ENCODE measurements around the gene WHRN.
A peak's percentile ranks its signal among the peaks of the same experiment; 100 is the strongest.

The WHRN gene

GRCh38 chr9:114409842-114410241 is 95.4 kb downstream of the WHRN start:
- no peaks in the 10 kb centered on the region for H3K9me3 Mint-ChIP-seq
- peaks cover 5% of the 10 kb centered on the region for H3K4me1 Mint-ChIP-seq (ENCODE audit: low read depth)
- no peaks in the 10 kb centered on the region for H3K27me3 Mint-ChIP-seq (ENCODE audit: low read depth)
- no peak overlapping the region for H3K4me3 Mint-ChIP-seq
- no peaks in the 10 kb centered on the region for H3K36me3 Mint-ChIP-seq (ENCODE audit: low read depth)
- H3K27ac Mint-ChIP-seq: no peak overlapping the region

- Mint-ChIP-seq H3K9me3 (no peaks in the 10 kb centered on the region), H3K27ac (no peak overlapping the region), H3K4me3 (no peak overlapping the region), H3K4me1 (ENCODE audit: low read depth) (peaks cover 5% of the 10 kb centered on the region), H3K36me3 (ENCODE audit: low read depth) (no peaks in the 10 kb centered on the region), H3K27me3 (ENCODE audit: low read depth) (no peaks in the 10 kb centered on the region)
Measured at GRCh38 chr9:114409103-114409780, 96.0 kb downstream of the WHRN start.

GRCh38 chr9:114408645-114409044 is 96.6 kb downstream of the WHRN start:
- H3K36me3 Mint-ChIP-seq (ENCODE audit: low read depth): no peaks in the 10 kb centered on the region
- no peaks in the 10 kb centered on the region for H3K27me3 Mint-ChIP-seq (ENCODE audit: low read depth)
- H3K4me3 Mint-ChIP-seq: no peak overlapping the region
- no peak overlapping the region for H3K27ac Mint-ChIP-seq
- H3K4me1 Mint-ChIP-seq (ENCODE audit: low read depth): peaks cover 5% of the 10 kb centered on the region
- H3K9me3 Mint-ChIP-seq: no peaks in the 10 kb centered on the region

- H3K4me3 Mint-ChIP-seq: no peak overlapping the region
- no peaks in the 10 kb centered on the region for H3K36me3 Mint-ChIP-seq (ENCODE audit: low read depth)
- no peaks in the 10 kb centered on the region for H3K27me3 Mint-ChIP-seq (ENCODE audit: low read depth)
- no peaks in the 10 kb centered on the region for H3K9me3 Mint-ChIP-seq
- H3K4me1 Mint-ChIP-seq (ENCODE audit: low read depth): peaks cover 5% of the 10 kb centered on the region
- no peak overlapping the region for H3K27ac Mint-ChIP-seq
Measured at GRCh38 chr9:114407889-114408288, 97.4 kb downstream of the WHRN start.

GRCh38 chr9:114406441-114406840 is 98.8 kb downstream of the WHRN start:
- Mint-ChIP-seq H3K36me3 (ENCODE audit: low read depth) (no peaks in the 10 kb centered on the region), H3K4me3 (no peak overlapping the region), H3K27ac (no peak overlapping the region), H3K9me3 (no peaks in the 10 kb centered on the region), H3K4me1 (ENCODE audit: low read depth) (peaks cover 5% of the 10 kb centered on the region), H3K27me3 (ENCODE audit: low read depth) (no peaks in the 10 kb centered on the region)

- no peaks in the 10 kb centered on the region for H3K9me3 Mint-ChIP-seq
- H3K4me3 Mint-ChIP-seq: no peak overlapping the region
- no peaks in the 10 kb centered on the region for H3K27me3 Mint-ChIP-seq (ENCODE audit: low read depth)
- peaks cover 5% of the 10 kb centered on the region for H3K4me1 Mint-ChIP-seq (ENCODE audit: low read depth)
- no peak overlapping the region for H3K27ac Mint-ChIP-seq
- H3K36me3 Mint-ChIP-seq (ENCODE audit: low read depth): no peaks in the 10 kb centered on the region
Measured at GRCh38 chr9:114405294-114406034, 99.8 kb downstream of the WHRN start.

GRCh38 chr9:114404531-114404930 is 100.7 kb downstream of the WHRN start:
- H3K36me3 Mint-ChIP-seq (ENCODE audit: low read depth): no peaks in the 10 kb centered on the region
- H3K4me3 Mint-ChIP-seq: no peak overlapping the region
- no peak overlapping the region for H3K27ac Mint-ChIP-seq
- H3K27me3 Mint-ChIP-seq (ENCODE audit: low read depth): no peaks in the 10 kb centered on the region
- no peaks in the 10 kb centered on the region for H3K9me3 Mint-ChIP-seq
- H3K4me1 Mint-ChIP-seq (ENCODE audit: low read depth): peaks cover 6% of the 10 kb centered on the region

GRCh38 chr9:114403153-114403756 is 102.0 kb downstream of the WHRN start:
- peaks cover 9% of the 10 kb centered on the region for H3K4me1 Mint-ChIP-seq (ENCODE audit: low read depth)
- H3K4me3 Mint-ChIP-seq: no peak overlapping the region
- H3K27ac Mint-ChIP-seq: no peak overlapping the region
- no peaks in the 10 kb centered on the region for H3K36me3 Mint-ChIP-seq (ENCODE audit: low read depth)
- H3K27me3 Mint-ChIP-seq (ENCODE audit: low read depth): no peaks in the 10 kb centered on the region
- H3K9me3 Mint-ChIP-seq: no peaks in the 10 kb centered on the region

GRCh38 chr9:114401344-114401743 is 103.9 kb downstream of the WHRN start:
- no peaks in the 10 kb centered on the region for H3K9me3 Mint-ChIP-seq
- peaks cover 7% of the 10 kb centered on the region for H3K36me3 Mint-ChIP-seq (ENCODE audit: low read depth)
- H3K4me1 Mint-ChIP-seq (ENCODE audit: low read depth): peaks cover 20% of the 10 kb centered on the region
- no peaks in the 10 kb centered on the region for H3K27me3 Mint-ChIP-seq (ENCODE audit: low read depth)
- H3K27ac Mint-ChIP-seq: no peak overlapping the region
- H3K4me3 Mint-ChIP-seq: no peak overlapping the region

GRCh38 chr9:114400772-114401171 is 104.5 kb downstream of the WHRN start:
- Mint-ChIP-seq H3K9me3 (no peaks in the 10 kb centered on the region), H3K36me3 (ENCODE audit: low read depth) (peaks cover 9% of the 10 kb centered on the region), H3K27ac (no peak overlapping the region), H3K27me3 (ENCODE audit: low read depth) (no peaks in the 10 kb centered on the region), H3K4me3 (no peak overlapping the region), H3K4me1 (ENCODE audit: low read depth) (peaks cover 24% of the 10 kb centered on the region)

- H3K36me3 Mint-ChIP-seq (ENCODE audit: low read depth): peaks cover 11% of the 10 kb centered on the region
- H3K4me1 Mint-ChIP-seq (ENCODE audit: low read depth): peaks cover 24% of the 10 kb centered on the region
- no peaks in the 10 kb centered on the region for H3K27me3 Mint-ChIP-seq (ENCODE audit: low read depth)
- no peaks in the 10 kb centered on the region for H3K9me3 Mint-ChIP-seq
- no peak overlapping the region for H3K4me3 Mint-ChIP-seq
- H3K27ac Mint-ChIP-seq: no peak overlapping the region
Measured at GRCh38 chr9:114400219-114400618, 105.1 kb downstream of the WHRN start.

- Mint-ChIP-seq H3K36me3 (ENCODE audit: low read depth) (peaks cover 12% of the 10 kb centered on the region), H3K27me3 (ENCODE audit: low read depth) (no peaks in the 10 kb centered on the region), H3K27ac (no peak overlapping the region), H3K4me3 (no peak overlapping the region), H3K9me3 (no peaks in the 10 kb centered on the region), H3K4me1 (ENCODE audit: low read depth) (peaks cover 33% of the 10 kb centered on the region)
Measured at GRCh38 chr9:114399381-114399780, 105.9 kb downstream of the WHRN start.

GRCh38 chr9:114397848-114398605 is 107.2 kb downstream of the WHRN start:
- Mint-ChIP-seq H3K36me3 (ENCODE audit: low read depth) (peaks cover 17% of the 10 kb centered on the region), H3K9me3 (no peaks in the 10 kb centered on the region), H3K4me1 (ENCODE audit: low read depth) (peaks cover 38% of the 10 kb centered on the region), H3K27me3 (ENCODE audit: low read depth) (no peaks in the 10 kb centered on the region), H3K4me3 (peak overlapping the region; percentile 97), H3K27ac (peak overlapping the region; percentile 87)

GRCh38 chr9:114397219-114397847 is 107.9 kb downstream of the WHRN start:
- Mint-ChIP-seq H3K27ac (peak overlapping the region; percentile 87), H3K4me1 (ENCODE audit: low read depth) (peaks cover 44% of the 10 kb centered on the region), H3K36me3 (ENCODE audit: low read depth) (peaks cover 18% of the 10 kb centered on the region), H3K9me3 (no peaks in the 10 kb centered on the region), H3K27me3 (ENCODE audit: low read depth) (no peaks in the 10 kb centered on the region), H3K4me3 (peak overlapping the region; percentile 97)

All from T-helper 1 cell treated with Interleukin-12 subunit alpha and Interleukin-12 subunit beta and Interleukin-4 antibody, amounts not matched to agents 30 μg/mL and 1 μg/mL, for 36 hours (primary cell).